ENCODE results near the gene PATJ.
"Not testable (repeated sequence)": the region's sequence is repeated elsewhere in the genome, so short reads cannot be mapped to it uniquely, and the experiment has no call there.

The PATJ gene

GRCh38 chr1:61749574-61749973 is 7.3 kb downstream of the PATJ start:
- DNase-seq = no peak

DNA sequence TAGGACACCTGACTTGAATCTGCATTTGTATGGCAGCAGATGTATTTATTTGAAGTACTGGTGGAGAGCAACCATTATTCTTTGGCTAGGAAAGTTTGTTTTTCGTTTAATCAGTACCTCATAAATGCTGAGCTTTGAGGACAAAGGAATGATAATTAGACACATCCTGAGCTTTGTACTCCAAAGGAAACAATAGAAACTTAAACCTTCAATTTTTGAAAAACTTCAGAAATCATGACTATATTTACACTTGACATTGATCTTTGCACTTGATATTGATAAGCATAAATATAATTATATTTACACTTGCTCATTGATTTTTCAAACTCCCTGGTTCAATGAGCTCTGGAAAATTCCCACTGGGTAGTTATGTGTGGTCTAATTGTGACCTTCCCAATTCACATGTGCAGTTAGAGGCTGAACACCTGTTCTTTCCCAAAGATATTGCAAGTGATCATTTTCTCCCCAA is 10.7 kb downstream of the PATJ start:
- DNase-seq = no peak

DNA sequence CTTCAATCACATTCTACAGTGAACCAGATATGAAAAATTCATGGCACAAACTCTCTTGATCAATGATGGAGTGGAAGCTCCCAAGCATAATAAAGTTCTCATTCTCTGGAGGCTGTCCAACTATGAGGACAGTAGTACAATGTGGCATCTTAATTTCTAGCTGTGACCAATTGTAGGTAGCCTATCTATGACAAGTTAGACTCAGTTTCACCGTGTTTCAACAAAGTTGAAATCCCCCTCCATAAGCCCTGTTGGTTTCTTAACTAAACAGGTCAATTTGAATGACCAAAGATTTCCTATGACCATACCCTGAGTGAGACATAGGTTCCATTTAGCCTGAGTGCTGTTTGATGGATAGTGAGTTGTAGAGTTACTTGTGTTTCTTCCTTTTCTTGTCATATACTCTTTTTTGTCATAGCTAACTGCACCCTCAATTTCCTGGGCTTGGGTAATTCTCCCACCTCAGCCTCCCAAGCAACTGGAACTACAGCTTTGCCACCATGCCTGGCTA is 11.8 kb downstream of the PATJ start:
- DNase-seq = no peak

- DNase-seq = no peak
These were observed 12.3 kb downstream of the PATJ start for GRCh38 chr1:61754545-61754944.

DNA sequence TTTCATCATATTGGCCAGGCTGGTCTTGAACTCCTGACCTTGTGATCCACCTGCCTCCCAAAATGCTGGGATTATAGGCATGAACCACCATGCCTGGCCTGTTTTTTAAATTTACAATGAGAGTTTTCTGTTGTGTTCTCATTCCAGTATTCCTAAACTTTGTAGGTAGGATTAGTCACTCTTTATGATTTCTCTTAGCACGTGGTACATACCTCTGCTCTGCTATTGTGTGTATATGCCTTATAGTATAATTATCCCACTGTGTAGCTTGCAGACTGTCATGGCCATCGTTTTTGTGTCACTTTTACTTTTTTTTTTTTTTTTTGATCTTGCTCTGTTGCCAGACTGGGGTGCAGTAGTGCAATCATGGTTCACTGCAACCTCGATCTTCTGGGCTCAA is 14.5 kb downstream of the PATJ start:
- DNase-seq = no peak

DNA sequence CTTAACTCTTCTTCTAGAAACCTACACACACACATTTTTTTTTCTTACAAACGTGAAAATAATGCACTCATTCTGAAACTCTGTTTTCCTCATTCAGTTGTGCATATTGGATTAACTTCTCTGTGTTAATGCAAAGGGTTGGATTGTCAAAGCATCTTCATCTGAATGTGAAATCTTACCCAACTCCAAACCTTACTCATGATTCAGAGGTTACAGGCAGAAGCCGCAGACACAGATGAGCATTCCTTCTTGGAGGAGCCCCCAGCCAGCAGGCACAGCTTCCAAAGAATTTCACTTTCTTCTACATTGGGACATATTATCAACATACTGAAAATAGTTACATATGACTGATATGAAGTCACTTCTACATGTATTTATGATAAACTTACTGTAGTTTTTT is 15.7 kb downstream of the PATJ start:
- no peak for DNase-seq

DNA sequence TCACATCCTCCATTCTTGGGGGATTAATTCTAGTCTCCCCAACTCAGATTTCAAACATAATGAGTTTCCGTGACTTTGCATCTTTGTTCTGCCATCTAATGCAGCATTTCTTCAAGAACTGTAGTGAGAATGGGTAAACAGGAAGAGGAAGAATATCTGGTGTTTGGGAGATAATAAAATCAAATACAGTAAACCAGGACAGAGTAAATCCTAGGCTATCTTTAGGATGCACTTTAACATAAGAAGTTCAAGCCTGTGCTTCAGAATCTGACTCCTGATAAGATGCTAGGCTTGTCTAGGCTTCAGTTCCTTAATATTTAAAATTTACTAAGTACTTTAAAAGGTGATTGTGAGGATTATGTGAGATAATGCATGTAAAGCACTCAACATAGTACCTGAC is 27.9 kb downstream of the PATJ start:
- no peak for DNase-seq

DNA sequence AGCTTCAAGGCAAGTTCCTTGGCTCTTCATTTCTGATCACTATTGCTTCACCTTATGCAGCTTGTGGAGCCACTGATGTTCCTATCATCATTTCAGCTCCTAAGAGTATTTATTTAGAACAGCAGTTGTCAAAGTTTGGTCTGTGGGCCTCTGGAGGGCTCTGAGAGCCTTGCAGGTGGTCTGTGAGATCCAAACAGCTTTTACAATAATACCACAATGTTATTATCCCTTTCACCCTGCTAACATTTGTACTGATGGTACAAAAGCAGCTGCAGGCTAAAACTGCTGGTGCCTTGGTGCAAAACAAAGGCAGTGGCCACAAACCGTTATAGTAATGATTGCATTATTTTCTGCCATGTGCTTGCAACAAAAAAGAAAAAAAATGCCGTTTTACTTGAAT is 33.8 kb downstream of the PATJ start:
- no peak for DNase-seq

- no peak for DNase-seq
These were observed 37.0 kb downstream of the PATJ start for GRCh38 chr1:61779231-61779630.

DNA sequence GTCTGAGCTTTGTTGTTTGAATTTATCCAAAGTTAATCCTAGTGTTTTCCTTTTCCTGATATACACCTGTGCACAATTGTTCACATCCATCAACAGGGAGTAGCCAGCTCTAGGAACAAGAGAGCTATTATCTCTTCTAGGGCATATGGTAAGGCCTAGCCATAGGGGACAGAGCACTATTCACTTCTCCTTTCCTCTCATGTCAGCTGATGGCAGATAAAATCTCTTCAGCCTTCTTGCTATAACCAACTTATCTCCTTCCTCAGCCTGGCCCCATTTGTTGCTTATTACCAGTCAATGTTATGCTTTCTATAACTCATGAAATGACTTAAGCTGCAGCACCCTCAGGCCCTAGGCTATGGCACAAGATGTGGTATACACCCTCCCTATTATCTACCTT is 38.9 kb downstream of the PATJ start:
- no peak for DNase-seq

- no peak for DNase-seq
These were observed 40.5 kb downstream of the PATJ start for GRCh38 chr1:61782771-61783170.

DNA sequence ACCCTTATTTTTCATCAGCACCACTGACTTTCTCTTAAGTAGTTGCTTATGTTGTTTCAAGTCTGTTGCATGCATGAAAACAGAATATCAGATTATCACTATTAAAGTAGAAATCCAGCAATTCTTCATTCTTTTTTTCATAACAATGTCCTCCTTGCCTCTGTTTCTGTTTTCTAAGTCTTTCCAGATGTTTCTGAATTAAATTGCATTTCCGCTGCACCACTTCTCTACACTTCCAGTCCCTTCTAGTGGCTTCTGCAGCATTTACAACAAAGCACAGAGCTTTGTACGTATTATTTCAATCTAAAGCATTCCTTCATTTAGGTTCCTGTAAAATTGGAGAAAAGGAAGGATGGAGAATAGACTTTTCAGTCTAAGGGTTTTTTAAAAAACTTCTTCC is 42.4 kb downstream of the PATJ start:
- no peak for DNase-seq

DNA sequence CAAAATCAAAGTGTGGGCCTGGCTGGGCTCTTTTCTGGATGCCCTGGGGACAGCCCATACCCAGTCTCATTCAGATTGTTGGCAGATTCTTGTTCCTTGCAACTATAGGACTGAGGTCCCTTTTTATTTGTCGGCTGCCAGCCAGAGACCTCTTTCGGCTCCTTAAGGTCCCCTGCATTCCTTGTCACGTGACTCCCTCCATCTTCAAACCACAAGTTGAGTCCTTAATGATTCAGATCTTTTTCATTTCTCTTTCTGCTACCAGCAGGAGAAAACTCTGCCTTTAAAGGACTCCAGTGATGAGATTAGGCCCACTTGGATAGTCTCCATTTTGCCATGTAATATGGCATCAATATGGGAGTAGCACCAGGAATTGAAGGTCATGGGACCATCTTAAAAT is 48.6 kb downstream of the PATJ start:
- no peak for DNase-seq

- DNase-seq = no peak
These were observed 54.9 kb downstream of the PATJ start for GRCh38 chr1:61797045-61797755.

DNA sequence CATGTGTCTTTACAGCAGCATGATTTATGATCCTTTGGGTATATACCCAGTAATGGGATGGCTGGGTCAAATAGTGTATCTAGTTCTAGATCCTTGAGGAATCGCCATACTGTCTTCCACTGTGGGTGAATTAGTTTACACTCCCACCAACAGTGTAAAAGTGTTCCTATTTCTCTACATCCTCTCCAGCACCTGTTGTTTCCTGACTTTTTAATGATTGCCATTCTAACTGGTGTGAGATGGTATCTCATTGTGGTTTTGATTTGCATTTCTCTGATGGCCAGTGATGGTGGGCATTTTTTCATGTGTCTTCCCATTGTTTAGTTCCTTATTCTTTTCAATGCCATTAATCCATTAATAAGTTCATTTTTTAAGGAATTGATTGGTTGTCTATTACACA is 58.8 kb downstream of the PATJ start:
- DNase-seq = not testable (repeated sequence)

DNA sequence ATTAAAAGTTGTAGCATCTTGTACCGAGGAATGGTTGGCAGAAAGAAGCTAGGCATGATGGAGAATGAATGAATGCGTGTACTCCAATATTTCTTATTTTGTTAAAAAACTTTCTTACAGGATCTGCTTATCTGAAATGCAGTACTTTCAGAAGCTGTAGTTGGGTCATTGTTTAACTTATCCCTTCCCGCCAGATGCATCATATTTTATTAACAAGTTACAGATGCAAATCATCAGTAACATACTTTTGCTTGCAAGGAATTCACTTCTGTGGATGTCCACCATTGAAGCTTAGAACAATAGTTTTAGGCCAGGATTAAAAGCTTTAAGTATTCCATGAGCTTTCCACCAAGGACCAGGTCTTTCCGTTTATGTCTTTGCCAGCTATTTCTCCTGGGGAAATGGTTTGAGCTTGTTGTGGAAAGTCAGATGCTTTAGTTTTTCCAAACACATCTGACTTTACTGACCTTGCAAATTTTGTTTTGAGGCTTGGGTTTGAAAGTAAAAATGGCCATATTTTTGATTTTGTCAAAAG is 65.4 kb downstream of the PATJ start:
- no peak for DNase-seq

DNA sequence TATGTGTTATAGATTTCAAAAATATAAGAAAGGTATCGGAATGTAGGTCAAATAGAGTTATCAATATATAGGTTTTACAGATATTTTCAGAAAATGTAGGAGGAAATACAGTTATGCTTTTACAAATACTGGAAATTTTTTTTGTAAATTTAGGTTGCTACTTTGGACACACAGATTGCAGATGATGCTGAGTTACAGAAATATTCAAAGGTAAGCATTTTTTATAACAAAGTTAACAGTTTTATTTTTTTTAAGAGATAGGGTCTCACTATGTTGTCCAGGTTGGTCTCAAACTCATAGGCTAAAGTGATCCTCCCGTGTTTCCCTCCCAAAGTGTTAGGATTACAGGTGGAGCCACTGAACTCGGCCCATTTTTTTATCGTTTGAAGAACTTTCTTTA is 66.0 kb downstream of the PATJ start:
- no peak for DNase-seq

GRCh38 chr1:61808968-61809367 is 66.7 kb downstream of the PATJ start:
- no peak for DNase-seq

- DNase-seq = no peak
These were observed 70.6 kb downstream of the PATJ start for GRCh38 chr1:61812916-61813315.

DNA sequence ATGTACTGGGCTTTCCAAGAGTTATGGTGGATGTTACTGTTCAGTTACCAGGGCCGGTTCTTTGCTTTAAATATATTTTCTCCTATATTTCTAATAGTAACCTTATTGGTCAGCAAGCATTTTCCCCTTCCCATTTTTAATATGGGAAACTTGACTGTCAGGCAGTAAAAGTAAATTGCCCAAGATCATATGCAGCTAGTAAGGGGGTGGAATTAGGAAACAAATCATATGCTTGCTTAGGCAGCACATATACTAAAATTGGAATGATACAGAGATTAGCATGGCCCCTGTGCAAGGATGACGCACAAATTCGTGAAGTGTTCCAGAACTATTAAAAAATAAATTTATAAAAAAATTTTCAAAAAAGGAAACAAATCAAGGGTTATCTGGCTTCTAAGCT is 73.9 kb downstream of the PATJ start:
- no peak for DNase-seq

- DNase-seq = no peak
These were observed 76.7 kb downstream of the PATJ start for GRCh38 chr1:61818992-61819391.

GRCh38 chr1:61819421-61819820 is 77.1 kb downstream of the PATJ start:
- no peak for DNase-seq

- no peak for DNase-seq
These were observed 83.1 kb downstream of the PATJ start for GRCh38 chr1:61825393-61825792.

DNA sequence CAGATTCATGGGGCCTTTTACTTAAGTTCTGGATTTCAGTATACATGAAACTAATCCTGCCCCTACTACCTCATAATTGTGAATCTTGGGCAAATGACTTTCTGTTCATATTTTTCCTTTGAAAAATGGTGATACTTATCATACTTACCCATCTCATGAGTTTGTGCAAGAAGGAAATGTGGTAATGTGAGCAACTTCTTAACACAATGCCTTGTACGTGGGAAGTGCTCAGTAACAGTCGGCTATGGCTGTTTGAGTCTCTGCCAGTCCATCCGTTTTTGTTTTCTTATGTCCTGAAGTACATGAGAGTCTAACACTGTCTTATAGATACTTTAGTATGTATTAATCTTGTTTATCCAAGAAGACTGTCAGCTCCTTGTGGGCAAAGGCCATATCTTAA is 86.5 kb downstream of the PATJ start:
- no peak for DNase-seq

DNA sequence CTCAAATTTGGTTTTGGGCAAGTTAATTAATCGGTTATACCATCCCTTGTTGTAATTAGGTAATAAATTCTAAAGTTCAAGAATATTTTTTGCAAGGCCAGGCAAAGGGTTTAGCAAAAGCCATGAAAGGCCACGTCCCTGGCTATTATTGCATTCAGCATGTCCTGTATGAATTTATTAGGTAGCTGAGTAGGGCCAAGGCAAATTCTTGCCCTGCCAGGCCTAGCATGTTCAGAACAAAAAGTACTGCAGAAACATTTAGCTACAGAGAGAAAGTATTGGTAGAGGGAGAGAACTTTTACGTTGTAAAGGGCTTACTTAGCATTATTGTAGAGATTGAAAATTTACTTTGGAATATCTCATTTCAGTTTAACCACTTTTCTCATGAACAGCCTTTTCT is 94.4 kb downstream of the PATJ start:
- DNase-seq = no peak
